ENCODE measurements around the gene RREB1. TPM values are rescaled to one million over a fixed set of nuclear protein-coding genes. Genes with fewer than 3 reads are reported as not detected.

Gene RREB1
- total RNA-seq, 1 experiment from 2014 or later = 35.8 TPM

DNA sequence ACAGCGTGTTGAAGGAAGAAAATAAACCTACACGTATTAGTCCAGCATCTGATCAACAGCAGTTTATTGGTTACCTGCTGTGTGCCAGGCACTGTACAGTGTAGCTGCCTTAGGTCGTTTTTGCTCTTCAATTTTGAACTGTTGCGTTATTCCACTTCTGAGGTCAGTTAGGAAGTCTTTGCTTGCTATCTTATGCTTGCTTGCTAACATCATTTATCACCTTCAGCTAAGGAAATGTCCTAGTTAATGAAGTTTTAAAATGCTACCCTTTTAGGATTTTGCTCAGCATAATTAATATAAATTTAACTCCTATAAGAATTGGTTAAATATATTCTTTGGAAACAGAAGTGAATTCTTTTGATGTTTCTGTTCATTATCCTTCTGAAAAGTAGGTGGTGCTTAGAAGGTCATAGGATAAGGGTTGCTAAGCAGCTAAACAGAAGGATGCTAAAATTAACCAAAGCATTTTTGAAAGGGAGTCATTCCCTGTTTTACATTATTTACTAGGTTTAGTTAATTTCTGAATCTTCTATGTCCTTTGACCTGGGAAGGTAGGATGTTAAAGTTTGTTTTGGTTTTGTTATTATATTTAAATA lies 3.4 kb downstream of the RREB1 start:
- Mint-ChIP-seq H3K4me1 (peaks cover 64 to 67% of the 10 kb centered on the region in 2 experiments), H3K27ac (no peak overlapping the region), H3K27me3 (ENCODE audit: low read depth) (peaks cover 24% of the 10 kb centered on the region), H3K4me3 (no peak overlapping the region), H3K9me3 (no peaks in the 10 kb centered on the region; a peak in 1 of 5 replicates), H3K36me3 (ENCODE audit: insufficient read depth in 1 of 3, low read depth in 3 of 3) (no peaks in the 10 kb centered on the region; a peak in 1 of 7 replicates)
- H4K5ac ChIP-seq (ENCODE audit: insufficient read length, low read depth, low read length) = no peak overlapping the region
- H3K27ac ChIP-seq (ENCODE audit: insufficient read length, low read depth, low read length) = no peak overlapping the region
- peaks cover 14% of the 10 kb centered on the region for H3K4me1 ChIP-seq (ENCODE audit: insufficient read depth, low read length)
- no peak overlapping the region for H2AFZ ChIP-seq (ENCODE audit: low read length)
- peaks cover 19% of the 10 kb centered on the region for H3K23me2 ChIP-seq (ENCODE audit: insufficient read length, low read depth, low read length, poor library complexity, severe bottlenecking)
- no peak overlapping the region for H3K23ac ChIP-seq (ENCODE audit: insufficient read length, low read depth, low read length)
- peaks cover 2% of the 10 kb centered on the region; the same call in 1 of the 2 replicates for H3K27me3 ChIP-seq (ENCODE audit: insufficient read depth, low read length)
- H2BK5ac ChIP-seq (ENCODE audit: insufficient read length, low read length) = no peak overlapping the region
- H3K79me1 ChIP-seq (ENCODE audit: insufficient read depth, low read depth, low read length, poor library complexity, severe bottlenecking) = no peaks in the 10 kb centered on the region
- WGBS (ENCODE audit: extremely low coverage, insufficient read length, low lambda C conversion rate) = no CpG with 5 or more reads among the region's 4 CpGs
- H3K79me2 ChIP-seq (ENCODE audit: insufficient read depth, low read length) = peaks cover 21% of the 10 kb centered on the region; the same call in 1 of the 2 replicates
- no peak overlapping the region for H4K8ac ChIP-seq (replicated peaks; ENCODE audit: insufficient read length, low read depth, low read length)
- H3K4me2 ChIP-seq (ENCODE audit: insufficient read depth, insufficient read length, low read length) = no peak overlapping the region
- H2BK120ac ChIP-seq (ENCODE audit: low read depth, low read length, poor library complexity, severe bottlenecking) = no peak overlapping the region
- no peak overlapping the region for H3K56ac ChIP-seq (ENCODE audit: insufficient read length, low read depth, low read length)
- H3K9me3 ChIP-seq (ENCODE audit: control insufficient read depth, low read depth, low read length) = no peaks in the 10 kb centered on the region
- no peak overlapping the region for H2BK12ac ChIP-seq (ENCODE audit: insufficient read length, low read depth, low read length)
- H4K91ac ChIP-seq (ENCODE audit: insufficient read length, low read depth, low read length) = no peak overlapping the region
- H2BK15ac ChIP-seq (ENCODE audit: low read depth, low read length) = no peak overlapping the region
- no peak for DNase-seq
- no peak overlapping the region for H3K18ac ChIP-seq (ENCODE audit: insufficient read length, low read depth, low read length)
- TF ChIP-seq CTCF (conservative IDR thresholded peaks at IDR 0.05) = no peak
- no peak overlapping the region for H2AK5ac ChIP-seq (ENCODE audit: insufficient read length, low read length)
- H4K20me1 ChIP-seq (ENCODE audit: control insufficient read depth, insufficient read depth, insufficient read length) = peaks cover 3% of the 10 kb centered on the region
- H3K4ac ChIP-seq (ENCODE audit: low read depth, low read length) = no peak overlapping the region
- no peak overlapping the region for H2BK20ac ChIP-seq (ENCODE audit: low read depth, low read length, poor library complexity, severe bottlenecking)
- no peak overlapping the region for H3T11ph ChIP-seq (ENCODE audit: low read length)
- H3K9ac ChIP-seq (ENCODE audit: extremely low read depth, insufficient read length, low read length) = no peak overlapping the region
- no peak overlapping the region for H3K14ac ChIP-seq (ENCODE audit: insufficient read depth, low read length)

All from H9 (cell line).